ENCODE measurements around the gene WTIP. TPM values are rescaled to one million over a fixed set of nuclear protein-coding genes. Genes with fewer than 3 reads are reported as not detected.

Gene WTIP
- total RNA-seq, 1 experiment from 2014 or later = 8.4 TPM

DNA sequence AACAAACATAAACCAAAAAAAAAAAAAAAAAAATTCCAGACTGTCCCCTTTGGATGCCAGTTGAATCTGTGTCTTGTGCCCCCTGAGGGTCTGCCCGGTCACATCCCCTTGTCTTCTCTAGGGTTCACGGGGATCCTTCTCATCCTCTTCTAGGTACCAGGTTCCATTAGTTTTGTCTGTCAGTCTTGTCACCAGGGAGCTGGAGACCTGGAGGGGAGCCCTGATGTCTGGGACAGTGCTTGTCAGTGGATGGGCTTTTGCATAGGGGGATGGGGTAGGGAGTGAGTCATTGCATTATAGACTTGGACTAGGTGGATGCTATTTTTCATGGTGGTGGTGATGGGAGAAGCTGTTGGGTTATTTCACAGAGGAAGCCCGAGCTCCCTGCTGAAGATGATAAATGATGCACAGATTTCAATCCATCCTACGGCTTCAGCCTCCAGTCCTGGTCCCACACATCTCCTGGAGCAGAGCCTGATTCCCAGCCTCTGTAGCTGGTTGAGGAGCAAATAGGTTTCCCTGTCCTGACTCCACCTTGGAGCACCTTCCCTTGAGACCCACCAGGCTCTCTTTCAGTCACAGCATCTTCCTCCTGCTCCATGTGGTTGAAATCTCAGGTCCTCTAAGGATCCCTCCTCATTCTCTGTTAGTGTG is 26.0 kb downstream of the WTIP start:
- Histone ChIP-seq H3K27me3 (ENCODE audit: insufficient read depth, low read length) (no peaks in the 10 kb centered on the region), H2AFZ (ENCODE audit: low read depth, low read length, poor library complexity, severe bottlenecking) (no peak overlapping the region), H4K20me1 (ENCODE audit: insufficient read depth) (no peaks in the 10 kb centered on the region), H3K79me2 (ENCODE audit: insufficient read depth, low read length) (no peaks in the 10 kb centered on the region), H3K9me3 (ENCODE audit: control insufficient read depth in 1 of 2, insufficient read depth in 1 of 2, low read depth in 1 of 2, low read length in 2 of 2) (peaks cover 0 to 6% of the 10 kb centered on the region in 2 experiments; a peak in 1 of 4 replicates), H3K36me3 (ENCODE audit: control insufficient read depth in 1 of 2, insufficient read depth in 2 of 2, low read length in 2 of 2) (no peaks in the 10 kb centered on the region), H3K27ac (ENCODE audit: low read depth, low read length) (no peak overlapping the region), H3K9me2 (ENCODE audit: insufficient read depth) (no peaks in the 10 kb centered on the region), H3K4me3 (replicated peaks in 1 of 2; ENCODE audit: low read depth in 1 of 2, low read length in 2 of 2) (no peak overlapping the region), H3K4me2 (ENCODE audit: low read length) (no peak overlapping the region), H3K4me1 (ENCODE audit: control insufficient read depth in 1 of 2, insufficient read depth in 2 of 2, low read length in 2 of 2) (no peaks in the 10 kb centered on the region), H3K9ac (ENCODE audit: low read length) (no peak overlapping the region)
- BruUV-seq (replicated peaks) = no TSS peak
- CTCF ChIA-PET = no interaction called here
- RAD21 ChIA-PET (ENCODE audit: low non-redundant PET in 1 of 2, low total read pairs in 2 of 2, uncharacterized antibody in 2 of 2, unreplicated experiment in 2 of 2) = no interaction called here
- DNase-seq (ENCODE audit: low read depth, low spot score) (no peak), ATAC-seq (no peak)
- TF ChIP-seq YY1 (IDR thresholded peaks at IDR 0.05; ENCODE audit: extremely low read depth, insufficient replicate concordance, low read depth, low read length) = no peak
- no peak for TF ChIP-seq ELF1 (IDR thresholded peaks at IDR 0.05; ENCODE audit: borderline replicate concordance, low read depth)
- no peak for TF ChIP-seq EZH2phosphoT487 (IDR thresholded peaks at IDR 0.05; ENCODE audit: borderline replicate concordance)
- no peak for TF ChIP-seq POLR2A (IDR thresholded peaks at IDR 0.05; ENCODE audit: borderline replicate concordance, extremely low read depth, insufficient read depth, insufficient read length)
- TF ChIP-seq CEBPB (IDR thresholded peaks at IDR 0.05; ENCODE audit: low read depth) = no peak
- TF ChIP-seq ZFX (IDR thresholded peaks at IDR 0.05) = no peak
- TF ChIP-seq SP1 (IDR thresholded peaks at IDR 0.05; ENCODE audit: low read depth) = no peak
- TF ChIP-seq, protein P1, sequence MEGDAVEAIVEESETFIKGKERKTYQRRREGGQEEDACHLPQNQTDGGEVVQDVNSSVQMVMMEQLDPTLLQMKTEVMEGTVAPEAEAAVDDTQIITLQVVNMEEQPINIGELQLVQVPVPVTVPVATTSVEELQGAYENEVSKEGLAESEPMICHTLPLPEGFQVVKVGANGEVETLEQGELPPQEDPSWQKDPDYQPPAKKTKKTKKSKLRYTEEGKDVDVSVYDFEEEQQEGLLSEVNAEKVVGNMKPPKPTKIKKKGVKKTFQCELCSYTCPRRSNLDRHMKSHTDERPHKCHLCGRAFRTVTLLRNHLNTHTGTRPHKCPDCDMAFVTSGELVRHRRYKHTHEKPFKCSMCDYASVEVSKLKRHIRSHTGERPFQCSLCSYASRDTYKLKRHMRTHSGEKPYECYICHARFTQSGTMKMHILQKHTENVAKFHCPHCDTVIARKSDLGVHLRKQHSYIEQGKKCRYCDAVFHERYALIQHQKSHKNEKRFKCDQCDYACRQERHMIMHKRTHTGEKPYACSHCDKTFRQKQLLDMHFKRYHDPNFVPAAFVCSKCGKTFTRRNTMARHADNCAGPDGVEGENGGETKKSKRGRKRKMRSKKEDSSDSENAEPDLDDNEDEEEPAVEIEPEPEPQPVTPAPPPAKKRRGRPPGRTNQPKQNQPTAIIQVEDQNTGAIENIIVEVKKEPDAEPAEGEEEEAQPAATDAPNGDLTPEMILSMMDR (IDR thresholded peaks at IDR 0.05 in 2 of 3, conservative IDR thresholded peaks at IDR 0.05 in 1 of 3; ENCODE audit: borderline replicate concordance in 1 of 3, insufficient read depth in 1 of 3, low read depth in 2 of 3, low read length in 2 of 3) = no peak
- TF ChIP-seq EGR1 (IDR thresholded peaks at IDR 0.05; ENCODE audit: low read depth) = no peak
- no peak for TF ChIP-seq EZH2 (IDR thresholded peaks at IDR 0.05)
- TF ChIP-seq CBX3 (IDR thresholded peaks at IDR 0.05; ENCODE audit: low read depth) = no peak
- TF ChIP-seq SIN3A (IDR thresholded peaks at IDR 0.05; ENCODE audit: low read depth) = no peak
- no peak for TF ChIP-seq RAD21 (IDR thresholded peaks at IDR 0.05; ENCODE audit: low read depth)
- TF ChIP-seq JUND (IDR thresholded peaks at IDR 0.05) = no peak
- TF ChIP-seq, protein P2, sequence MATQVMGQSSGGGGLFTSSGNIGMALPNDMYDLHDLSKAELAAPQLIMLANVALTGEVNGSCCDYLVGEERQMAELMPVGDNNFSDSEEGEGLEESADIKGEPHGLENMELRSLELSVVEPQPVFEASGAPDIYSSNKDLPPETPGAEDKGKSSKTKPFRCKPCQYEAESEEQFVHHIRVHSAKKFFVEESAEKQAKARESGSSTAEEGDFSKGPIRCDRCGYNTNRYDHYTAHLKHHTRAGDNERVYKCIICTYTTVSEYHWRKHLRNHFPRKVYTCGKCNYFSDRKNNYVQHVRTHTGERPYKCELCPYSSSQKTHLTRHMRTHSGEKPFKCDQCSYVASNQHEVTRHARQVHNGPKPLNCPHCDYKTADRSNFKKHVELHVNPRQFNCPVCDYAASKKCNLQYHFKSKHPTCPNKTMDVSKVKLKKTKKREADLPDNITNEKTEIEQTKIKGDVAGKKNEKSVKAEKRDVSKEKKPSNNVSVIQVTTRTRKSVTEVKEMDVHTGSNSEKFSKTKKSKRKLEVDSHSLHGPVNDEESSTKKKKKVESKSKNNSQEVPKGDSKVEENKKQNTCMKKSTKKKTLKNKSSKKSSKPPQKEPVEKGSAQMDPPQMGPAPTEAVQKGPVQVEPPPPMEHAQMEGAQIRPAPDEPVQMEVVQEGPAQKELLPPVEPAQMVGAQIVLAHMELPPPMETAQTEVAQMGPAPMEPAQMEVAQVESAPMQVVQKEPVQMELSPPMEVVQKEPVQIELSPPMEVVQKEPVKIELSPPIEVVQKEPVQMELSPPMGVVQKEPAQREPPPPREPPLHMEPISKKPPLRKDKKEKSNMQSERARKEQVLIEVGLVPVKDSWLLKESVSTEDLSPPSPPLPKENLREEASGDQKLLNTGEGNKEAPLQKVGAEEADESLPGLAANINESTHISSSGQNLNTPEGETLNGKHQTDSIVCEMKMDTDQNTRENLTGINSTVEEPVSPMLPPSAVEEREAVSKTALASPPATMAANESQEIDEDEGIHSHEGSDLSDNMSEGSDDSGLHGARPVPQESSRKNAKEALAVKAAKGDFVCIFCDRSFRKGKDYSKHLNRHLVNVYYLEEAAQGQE (IDR thresholded peaks at IDR 0.05; ENCODE audit: low read depth) = no peak
- TF ChIP-seq TCF7L2 (IDR thresholded peaks at IDR 0.05; ENCODE audit: borderline replicate concordance, extremely low read depth, insufficient read depth, insufficient read length) = no peak
- POLR2A ChIA-PET = interaction anchor here (1.1 kb wide), 1 partner anchor 11 kb away, joined by 3 read pairs; no protein-coding TSS in a partner anchor
- intact Hi-C loops (cut with micrococcal nuclease) = no loop called here

All from HCT116 (cell line).